ENCODE measurements around the gene ITIH3.
"Not testable (repeated sequence)": the region's sequence is repeated elsewhere in the genome, so short reads cannot be mapped to it uniquely, and the experiment has no call there.

ITIH3 gene

GRCh38 chr3:52794612-52795099 lies at the start of gene ITIH3:
ITIH3 (plus strand) TSS chr3:52794796; CDS start chr3:52794804, 8 bp downstream.
- DNase-seq = no peak

- peak in 1 of 2 donors; percentile 32 for DNase-seq
Observed at GRCh38 chr3:52752045-52752660, 42.4 kb upstream of the ITIH3 start.

- DNase-seq = no peak
Observed at GRCh38 chr3:52754373-52754772, 40.2 kb upstream of the ITIH3 start.

- DNase-seq = no peak
Observed at GRCh38 chr3:52756141-52756540, 38.5 kb upstream of the ITIH3 start.

- DNase-seq = no peak
Observed at GRCh38 chr3:52763466-52763865, 31.1 kb upstream of the ITIH3 start.

- DNase-seq = no peak
Observed at GRCh38 chr3:52769786-52770455, 24.7 kb upstream of the ITIH3 start.

GRCh38 chr3:52770496-52771333 lies 23.9 kb upstream of the ITIH3 start, which contains the start of gene NEK4:
NEK4 (minus strand) TSS chr3:52770940; CDS start chr3:52770746, 194 bp downstream.
- DNase-seq = peak; percentile 73 to 89

GRCh38 chr3:52771334-52771681 lies 23.3 kb upstream of the ITIH3 start:
- DNase-seq = no peak

GRCh38 chr3:52771702-52772101 lies 22.9 kb upstream of the ITIH3 start:
- no peak for DNase-seq

- no peak for DNase-seq
Observed at GRCh38 chr3:52773361-52774065, 21.1 kb upstream of the ITIH3 start.

GRCh38 chr3:52774066-52774713 lies 20.4 kb upstream of the ITIH3 start:
- DNase-seq = no peak

- DNase-seq = no peak
Observed at GRCh38 chr3:52774901-52775864, 19.4 kb upstream of the ITIH3 start.

- DNase-seq = no peak
Observed at GRCh38 chr3:52775877-52776276, 18.7 kb upstream of the ITIH3 start.

- DNase-seq = not testable (repeated sequence)
Observed at GRCh38 chr3:52776486-52776885, 18.1 kb upstream of the ITIH3 start.

GRCh38 chr3:52777127-52777958 lies 17.3 kb upstream of the ITIH3 start, which contains the start of gene ITIH1:
ITIH1 (plus strand) TSS chr3:52777599; CDS start chr3:52777616, 17 bp downstream.
- no peak for DNase-seq

GRCh38 chr3:52777959-52778805 lies 16.4 kb upstream of the ITIH3 start:
- no peak for DNase-seq

GRCh38 chr3:52779011-52779836 lies 15.4 kb upstream of the ITIH3 start:
- DNase-seq = peak; percentile 22 to 74

Data from bone marrow (tissue), 2 donors.